Testis (tissue), 2 donors: ENCODE measurements around the gene VWA5B2.

Experiments
- POLR2A ChIP-seq: fragments of 450-650 bp; IDR thresholded peaks from one replicate; pipeline ENCODE4 v1.6.1; 2017; ENCODE audit warnings: antibody characterized with exemption, mild to moderate bottlenecking, moderate library complexity
- TF ChIP-seq, protein P1 (sequence below), 3 experiments: fragments of 450-650 bp in 2 of 3; fragments of 200-600 bp in 1 of 3; sonication (generic) in 1 of 3; IDR thresholded peaks; one replicate each; pipeline ENCODE4 v1.5.1; 2016 to 2019; ENCODE audit warnings: antibody characterized with exemption in 3 of 3, mild to moderate bottlenecking in 2 of 3, moderate library complexity in 1 of 3

DNA sequence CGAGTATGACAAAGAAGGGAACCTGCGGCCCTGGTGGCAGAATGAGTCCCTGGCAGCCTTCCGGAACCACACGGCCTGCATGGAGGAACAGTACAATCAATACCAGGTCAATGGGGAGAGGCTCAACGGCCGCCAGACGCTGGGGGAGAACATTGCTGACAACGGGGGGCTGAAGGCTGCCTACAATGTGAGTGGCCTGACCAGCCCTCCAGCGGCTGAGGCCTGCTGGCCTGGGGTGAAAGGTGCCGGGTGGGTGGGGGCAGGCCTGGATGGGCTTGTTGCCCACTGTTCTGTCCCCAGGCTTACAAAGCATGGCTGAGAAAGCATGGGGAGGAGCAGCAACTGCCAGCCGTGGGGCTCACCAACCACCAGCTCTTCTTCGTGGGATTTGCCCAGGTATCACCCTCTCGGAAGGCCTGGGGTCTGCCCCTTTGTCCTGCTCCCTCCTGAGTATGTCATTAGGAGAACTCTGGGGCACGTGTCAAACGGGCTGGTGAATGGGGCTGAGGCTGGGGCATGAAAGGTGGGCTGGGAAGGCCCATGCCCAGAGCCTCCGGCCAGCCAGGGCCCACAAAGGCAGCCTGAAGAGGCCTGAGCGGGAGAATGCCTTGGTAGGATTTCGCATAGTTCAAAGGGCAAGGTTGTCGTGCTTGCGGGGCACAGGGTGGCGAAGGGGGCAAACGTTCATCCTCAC, 61.8 kb downstream of the VWA5B2 start:
- TF ChIP-seq, protein P1, sequence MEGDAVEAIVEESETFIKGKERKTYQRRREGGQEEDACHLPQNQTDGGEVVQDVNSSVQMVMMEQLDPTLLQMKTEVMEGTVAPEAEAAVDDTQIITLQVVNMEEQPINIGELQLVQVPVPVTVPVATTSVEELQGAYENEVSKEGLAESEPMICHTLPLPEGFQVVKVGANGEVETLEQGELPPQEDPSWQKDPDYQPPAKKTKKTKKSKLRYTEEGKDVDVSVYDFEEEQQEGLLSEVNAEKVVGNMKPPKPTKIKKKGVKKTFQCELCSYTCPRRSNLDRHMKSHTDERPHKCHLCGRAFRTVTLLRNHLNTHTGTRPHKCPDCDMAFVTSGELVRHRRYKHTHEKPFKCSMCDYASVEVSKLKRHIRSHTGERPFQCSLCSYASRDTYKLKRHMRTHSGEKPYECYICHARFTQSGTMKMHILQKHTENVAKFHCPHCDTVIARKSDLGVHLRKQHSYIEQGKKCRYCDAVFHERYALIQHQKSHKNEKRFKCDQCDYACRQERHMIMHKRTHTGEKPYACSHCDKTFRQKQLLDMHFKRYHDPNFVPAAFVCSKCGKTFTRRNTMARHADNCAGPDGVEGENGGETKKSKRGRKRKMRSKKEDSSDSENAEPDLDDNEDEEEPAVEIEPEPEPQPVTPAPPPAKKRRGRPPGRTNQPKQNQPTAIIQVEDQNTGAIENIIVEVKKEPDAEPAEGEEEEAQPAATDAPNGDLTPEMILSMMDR (IDR thresholded peaks at IDR 0.05), result no peak
- no peak for TF ChIP-seq POLR2A
